Measurements from ENCODE around the gene BOLL. TPM values are rescaled to one million over a fixed set of nuclear protein-coding genes. Genes with fewer than 3 reads are reported as not detected.

Gene BOLL
- total and polyA plus RNA-seq, 10 of the 15 experiments (the other 5 are each of a cell fraction or from before 2014, with no cell fraction given): 0.05 TPM; not detected in 9

DNA sequence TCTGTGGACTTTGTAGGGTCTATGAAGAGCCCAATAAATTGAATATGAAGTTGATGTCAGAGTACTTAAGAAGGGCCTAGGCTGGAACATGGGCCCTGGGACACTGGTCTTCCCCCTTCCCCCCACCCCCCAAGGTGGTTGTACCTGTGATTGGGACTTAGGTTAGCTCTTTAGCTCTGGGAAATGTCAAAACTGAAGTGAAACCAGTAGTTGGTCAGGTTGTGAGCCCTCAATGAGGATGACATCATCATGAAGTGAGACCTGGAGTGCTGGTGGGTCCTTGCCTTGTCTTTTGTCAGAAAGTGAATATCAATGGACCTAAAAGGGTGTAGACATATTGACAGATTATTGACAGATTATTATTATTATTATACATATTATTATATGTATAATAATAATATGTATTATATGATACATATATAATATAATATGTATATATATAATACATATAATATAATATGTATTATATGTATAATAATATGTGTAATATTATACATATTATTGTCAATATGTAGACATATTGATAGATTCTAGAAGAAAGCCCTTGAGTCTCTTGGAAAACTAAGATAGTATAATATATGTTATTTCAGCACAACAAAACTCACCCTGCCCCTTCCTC lies 74.6 kb downstream of the BOLL start (continued):
- TF ChIP-seq ELK1 (IDR thresholded peaks at IDR 0.05; ENCODE audit: low read depth, low read length) (no peak), JUNB (IDR thresholded peaks at IDR 0.05) (peak; percentile 86), MTA2 (IDR thresholded peaks at IDR 0.05; ENCODE audit: low read depth) (peak; percentile 78), JUND (IDR thresholded peaks at IDR 0.05; ENCODE audit: low read depth, low read length) (peak; percentile 73), SP1 (IDR thresholded peaks at IDR 0.05; ENCODE audit: low read depth, low read length) (no peak), STAT1 (conservative IDR thresholded peaks at IDR 0.05) (no peak), SPI1 (IDR thresholded peaks at IDR 0.05; ENCODE audit: borderline replicate concordance, insufficient read depth, low read depth, low read length) (peak; percentile 85), MYC (IDR thresholded peaks at IDR 0.05; ENCODE audit: insufficient read depth, insufficient read length, insufficient replicate concordance, low read length, severe bottlenecking) (no peak), CREM (IDR thresholded peaks at IDR 0.05; ENCODE audit: low read depth) (peak; percentile 80; the same call in 1 of the 2 replicates), IKZF2 (IDR thresholded peaks at IDR 0.05) (peak; percentile 68 to 78; a peak in 3 of 4 replicates), GATAD2B (conservative IDR thresholded peaks at IDR 0.05; ENCODE audit: low read depth) (no peak), YY1 (IDR thresholded peaks at IDR 0.05; ENCODE audit: low read depth, low read length) (no peak), ZZZ3 (IDR thresholded peaks at IDR 0.05; ENCODE audit: control insufficient read depth, insufficient read length, low read depth) (no peak), NFYB (IDR thresholded peaks at IDR 0.05; ENCODE audit: insufficient read depth, low read depth, low read length) (no peak), POLR2A (IDR thresholded peaks at IDR 0.05; ENCODE audit: low read depth, low read length) (no peak), KLF5 (IDR thresholded peaks at IDR 0.05; ENCODE audit: partially characterized antibody) (no peak), CHD2 (IDR thresholded peaks at IDR 0.05; ENCODE audit: borderline replicate concordance, low read depth, low read length) (peak; percentile 52; the same call in 1 of the 2 replicates), SUPT20H (IDR thresholded peaks at IDR 0.05; ENCODE audit: borderline replicate concordance, control insufficient read depth, low read depth, low read length) (no peak), PRDM15 (CRISPR knock-in tag; IDR thresholded peaks at IDR 0.05) (no peak), BHLHE40 (IDR thresholded peaks at IDR 0.05; ENCODE audit: borderline replicate concordance in 1 of 2, low read depth in 2 of 2, low read length in 1 of 2) (peak in 1 of 2 experiments; percentile 35; a peak in 1 of 4 replicates), NBN (IDR thresholded peaks at IDR 0.05) (peak; percentile 53; the same call in 1 of the 2 replicates)
- TF ChIP-seq, protein P1, sequence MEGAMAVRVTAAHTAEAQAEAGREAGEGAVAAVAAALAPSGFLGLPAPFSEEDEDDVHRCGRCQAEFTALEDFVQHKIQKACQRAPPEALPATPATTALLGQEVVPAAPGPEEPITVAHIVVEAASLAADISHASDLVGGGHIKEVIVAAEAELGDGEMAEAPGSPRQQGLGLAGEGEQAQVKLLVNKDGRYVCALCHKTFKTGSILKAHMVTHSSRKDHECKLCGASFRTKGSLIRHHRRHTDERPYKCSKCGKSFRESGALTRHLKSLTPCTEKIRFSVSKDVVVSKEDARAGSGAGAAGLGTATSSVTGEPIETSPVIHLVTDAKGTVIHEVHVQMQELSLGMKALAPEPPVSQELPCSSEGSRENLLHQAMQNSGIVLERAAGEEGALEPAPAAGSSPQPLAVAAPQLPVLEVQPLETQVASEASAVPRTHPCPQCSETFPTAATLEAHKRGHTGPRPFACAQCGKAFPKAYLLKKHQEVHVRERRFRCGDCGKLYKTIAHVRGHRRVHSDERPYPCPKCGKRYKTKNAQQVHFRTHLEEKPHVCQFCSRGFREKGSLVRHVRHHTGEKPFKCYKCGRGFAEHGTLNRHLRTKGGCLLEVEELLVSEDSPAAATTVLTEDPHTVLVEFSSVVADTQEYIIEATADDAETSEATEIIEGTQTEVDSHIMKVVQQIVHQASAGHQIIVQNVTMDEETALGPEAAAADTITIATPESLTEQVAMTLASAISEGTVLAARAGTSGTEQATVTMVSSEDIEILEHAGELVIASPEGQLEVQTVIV (IDR thresholded peaks at IDR 0.05; ENCODE audit: borderline replicate concordance, partially characterized antibody): no peak
- TF ChIP-seq, protein P2, sequence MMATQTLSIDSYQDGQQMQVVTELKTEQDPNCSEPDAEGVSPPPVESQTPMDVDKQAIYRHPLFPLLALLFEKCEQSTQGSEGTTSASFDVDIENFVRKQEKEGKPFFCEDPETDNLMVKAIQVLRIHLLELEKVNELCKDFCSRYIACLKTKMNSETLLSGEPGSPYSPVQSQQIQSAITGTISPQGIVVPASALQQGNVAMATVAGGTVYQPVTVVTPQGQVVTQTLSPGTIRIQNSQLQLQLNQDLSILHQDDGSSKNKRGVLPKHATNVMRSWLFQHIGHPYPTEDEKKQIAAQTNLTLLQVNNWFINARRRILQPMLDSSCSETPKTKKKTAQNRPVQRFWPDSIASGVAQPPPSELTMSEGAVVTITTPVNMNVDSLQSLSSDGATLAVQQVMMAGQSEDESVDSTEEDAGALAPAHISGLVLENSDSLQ (IDR thresholded peaks at IDR 0.05): no peak
